Skin of body (tissue), 2 donors: ENCODE measurements around the gene AATK. TPM values are rescaled to one million over a fixed set of nuclear protein-coding genes. Genes with fewer than 3 reads are reported as not detected.

Experiments used
- DNase-seq: peaks from one replicate; lab custom pipeline; 2025; lab: John Stamatoyannopoulos, UW
- total RNA-seq: library from RNA; depleted of rRNA; stranded (reverse); fragments of >200 nt; gene quantifications from one replicate; pipeline ENCODE4 v1.2.3, GENCODE V29; 2014

The AATK gene
- total RNA-seq, 1 donor from 2014 or later: 2.8 TPM

DNA sequence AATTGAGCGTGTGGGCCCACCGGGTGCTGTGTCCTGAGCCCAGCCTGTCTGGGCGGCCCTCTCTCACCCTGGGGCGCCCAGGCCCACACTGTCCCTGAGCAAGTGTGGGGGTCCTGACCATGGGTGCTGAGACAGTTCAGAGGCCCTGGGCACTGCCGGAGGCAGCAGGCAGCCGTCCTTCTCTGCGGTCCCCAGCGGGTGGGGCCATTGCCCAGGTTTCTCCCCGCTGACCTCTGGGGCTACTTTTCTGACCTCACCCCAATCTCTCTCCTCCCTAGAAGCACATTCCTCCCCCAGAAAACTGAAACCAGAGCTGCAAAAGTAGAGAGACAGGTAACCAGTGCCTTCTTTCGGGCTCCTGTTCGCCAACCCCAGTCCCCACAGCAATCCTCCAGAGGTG is 36.7 kb downstream of the AATK start:
- no peak for DNase-seq

DNA sequence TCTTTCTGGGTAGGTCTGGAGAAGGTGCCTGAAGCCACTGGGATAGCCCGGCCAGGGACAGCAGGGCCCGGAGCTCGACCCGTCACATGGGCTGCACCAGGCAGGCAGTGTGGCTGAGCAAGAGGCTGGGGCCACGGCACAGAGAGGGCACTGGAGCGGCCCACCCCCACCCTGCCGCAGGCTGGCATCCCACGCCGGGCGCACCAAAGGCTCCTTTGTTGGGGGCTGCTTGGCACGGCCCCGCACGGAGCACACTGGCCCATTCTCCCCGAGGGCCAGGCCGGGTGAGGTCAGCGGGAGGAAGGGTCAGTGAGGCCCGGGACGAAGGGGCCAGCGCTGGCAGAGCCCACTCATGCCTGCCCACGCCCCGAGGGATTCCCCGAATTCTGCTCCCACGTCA is 37.2 kb downstream of the AATK start:
- DNase-seq: no peak

DNA sequence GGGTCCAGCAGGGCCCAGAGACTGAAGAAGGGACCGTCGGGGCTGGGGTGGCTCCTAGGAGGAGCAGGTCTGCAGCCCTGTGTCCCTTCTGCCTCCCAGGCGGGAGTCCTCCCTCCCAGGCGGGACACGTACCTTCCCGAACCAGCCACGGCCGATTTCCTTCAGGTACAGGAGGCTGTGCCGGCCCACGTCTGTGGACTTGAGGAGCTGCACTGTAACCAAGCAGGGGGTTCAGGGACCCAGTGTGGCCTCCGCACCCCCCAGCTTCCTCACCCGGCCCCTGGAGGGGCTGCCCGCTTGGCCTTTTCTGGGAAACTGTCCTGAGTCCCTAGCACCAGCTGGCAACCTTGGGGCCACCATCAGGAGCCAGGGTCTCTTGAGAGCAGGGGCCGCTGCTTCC is 37.7 kb downstream of the AATK start:
- DNase-seq: no peak

DNA sequence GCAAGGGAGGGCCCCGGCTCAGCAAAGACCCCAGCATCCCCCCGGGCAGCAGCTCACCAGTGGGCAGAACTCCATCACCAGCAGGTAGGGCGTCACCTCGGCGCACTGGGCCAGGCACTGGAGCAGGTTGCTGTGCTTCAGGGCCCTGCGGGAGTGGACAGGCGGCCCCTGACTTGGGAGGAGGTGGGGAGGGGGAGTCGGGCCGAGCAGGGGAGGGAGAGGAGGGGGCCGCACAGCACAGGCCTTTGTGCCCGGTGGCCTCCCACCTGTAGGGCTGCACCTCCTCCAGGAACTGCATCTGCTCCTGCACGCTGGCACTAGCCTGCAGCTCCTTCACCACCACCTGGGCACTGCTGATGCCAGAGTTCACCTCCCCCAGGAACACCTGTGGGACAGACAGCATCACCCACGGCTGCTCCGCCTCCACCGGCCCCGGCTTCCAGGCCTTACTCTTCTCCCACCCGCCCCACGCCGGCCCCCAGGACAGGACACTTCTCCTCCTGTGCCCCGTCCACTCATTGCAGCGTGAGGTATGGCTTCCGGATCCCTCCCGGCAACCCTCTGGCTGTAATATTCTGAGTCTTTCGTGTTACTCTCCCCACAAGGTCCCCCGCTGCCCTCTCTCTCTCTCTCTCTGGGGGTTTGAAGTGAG is 38.4 kb downstream of the AATK start:
- no peak for DNase-seq

DNA sequence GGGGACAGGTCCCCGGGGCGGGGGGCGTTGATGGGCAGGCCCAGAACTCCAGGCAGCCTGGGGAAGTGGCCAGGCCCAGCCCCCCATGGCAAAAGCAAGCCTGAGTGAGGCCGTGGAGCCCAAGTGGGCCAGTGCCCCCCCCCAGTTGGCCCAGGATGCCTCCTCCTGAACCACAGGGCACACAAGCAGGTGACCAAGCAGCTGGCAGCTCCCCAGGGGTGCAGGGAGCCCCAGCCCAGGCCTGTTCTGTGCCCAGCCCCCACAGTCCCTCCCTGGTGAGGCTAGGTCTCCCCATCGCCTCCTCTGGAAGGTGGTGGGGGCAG is 38.9 kb downstream of the AATK start:
- DNase-seq: no peak

DNA sequence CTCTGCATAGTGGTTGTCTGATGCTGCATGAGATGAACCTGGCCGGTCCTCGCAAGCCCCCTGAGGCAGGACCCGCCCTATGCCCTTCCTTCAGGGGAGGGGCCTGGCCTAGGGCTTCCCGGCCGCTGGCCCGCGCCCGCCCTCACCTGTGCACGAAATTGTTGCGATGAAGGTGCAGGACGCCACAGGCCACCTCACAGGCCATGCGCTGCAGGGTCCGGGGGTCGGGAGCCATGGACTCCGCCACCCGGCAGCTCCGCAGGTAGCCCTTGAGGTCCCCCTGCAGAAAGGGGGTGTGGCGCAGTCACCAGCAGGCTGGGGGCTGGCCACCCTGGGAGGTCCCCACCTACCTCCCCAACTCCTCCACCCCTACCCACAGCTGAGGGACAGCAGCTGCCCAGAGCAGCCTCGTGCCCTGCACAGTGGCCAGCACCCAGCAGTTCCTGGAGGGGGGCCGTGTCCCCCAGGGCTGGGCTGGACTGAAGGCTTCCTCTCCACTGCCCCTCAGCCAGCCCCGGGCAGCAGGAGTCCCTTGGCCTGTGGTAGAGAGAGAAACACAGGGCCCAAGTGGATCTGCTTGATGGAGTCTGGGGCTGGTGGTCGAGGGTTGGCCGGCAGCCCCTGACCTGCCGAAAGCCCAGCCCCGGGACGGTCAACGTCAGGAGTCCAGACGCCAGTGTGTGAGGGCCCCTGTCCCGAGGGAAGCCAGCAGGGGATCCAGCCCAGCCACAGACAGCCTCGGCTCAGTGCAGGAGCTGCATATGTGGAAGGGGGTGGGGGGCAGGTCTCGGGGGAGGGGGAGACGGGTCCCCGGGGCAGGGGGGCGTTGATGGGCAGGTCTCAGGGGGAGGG is 39.5 kb downstream of the AATK start:
- DNase-seq: no peak

DNA sequence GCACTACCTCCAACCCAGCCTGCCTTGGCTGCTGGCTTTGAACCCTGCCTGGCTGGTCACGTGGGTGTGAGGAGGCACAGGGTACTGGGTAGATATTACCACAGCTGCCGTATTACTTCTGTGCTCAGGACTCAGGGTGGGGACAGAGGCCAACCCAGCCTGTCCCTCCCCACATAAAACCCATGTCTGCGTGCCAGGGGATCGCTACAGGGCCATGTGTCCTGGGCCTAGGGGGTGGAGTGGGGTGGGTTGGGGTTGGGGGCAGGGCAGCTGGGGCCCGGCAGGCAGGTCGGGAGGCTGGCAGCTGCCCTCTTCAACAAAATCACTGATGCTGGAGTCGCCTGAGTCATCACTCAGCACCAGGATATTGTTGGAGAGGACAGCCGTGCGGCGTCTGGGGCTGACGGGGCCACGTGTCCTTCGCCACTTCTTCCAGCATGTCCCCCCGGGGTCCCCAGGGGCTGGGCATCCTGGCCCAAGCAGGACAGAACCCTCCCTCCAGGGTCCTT is 40.4 kb downstream of the AATK start:
- no peak for DNase-seq

DNA sequence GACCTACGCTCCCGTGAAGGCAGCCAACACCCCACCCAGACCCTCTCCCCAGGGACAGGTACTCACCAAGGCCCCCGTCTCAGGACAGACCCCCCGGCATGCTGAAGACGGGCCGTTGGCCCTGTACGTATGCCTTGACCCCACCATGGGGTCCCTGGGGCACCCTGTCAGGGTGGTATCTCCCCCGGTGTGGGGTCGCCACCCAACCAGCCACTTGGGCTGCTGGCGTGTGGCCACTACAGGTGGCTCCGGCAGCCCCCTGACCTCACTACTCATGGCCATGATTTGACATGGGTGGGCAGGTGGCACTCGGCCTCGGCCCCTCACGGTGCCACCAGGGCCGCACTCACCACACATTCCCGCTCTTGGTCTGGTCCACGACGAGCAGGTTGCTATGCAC is 41.6 kb downstream of the AATK start:
- no peak for DNase-seq

DNA sequence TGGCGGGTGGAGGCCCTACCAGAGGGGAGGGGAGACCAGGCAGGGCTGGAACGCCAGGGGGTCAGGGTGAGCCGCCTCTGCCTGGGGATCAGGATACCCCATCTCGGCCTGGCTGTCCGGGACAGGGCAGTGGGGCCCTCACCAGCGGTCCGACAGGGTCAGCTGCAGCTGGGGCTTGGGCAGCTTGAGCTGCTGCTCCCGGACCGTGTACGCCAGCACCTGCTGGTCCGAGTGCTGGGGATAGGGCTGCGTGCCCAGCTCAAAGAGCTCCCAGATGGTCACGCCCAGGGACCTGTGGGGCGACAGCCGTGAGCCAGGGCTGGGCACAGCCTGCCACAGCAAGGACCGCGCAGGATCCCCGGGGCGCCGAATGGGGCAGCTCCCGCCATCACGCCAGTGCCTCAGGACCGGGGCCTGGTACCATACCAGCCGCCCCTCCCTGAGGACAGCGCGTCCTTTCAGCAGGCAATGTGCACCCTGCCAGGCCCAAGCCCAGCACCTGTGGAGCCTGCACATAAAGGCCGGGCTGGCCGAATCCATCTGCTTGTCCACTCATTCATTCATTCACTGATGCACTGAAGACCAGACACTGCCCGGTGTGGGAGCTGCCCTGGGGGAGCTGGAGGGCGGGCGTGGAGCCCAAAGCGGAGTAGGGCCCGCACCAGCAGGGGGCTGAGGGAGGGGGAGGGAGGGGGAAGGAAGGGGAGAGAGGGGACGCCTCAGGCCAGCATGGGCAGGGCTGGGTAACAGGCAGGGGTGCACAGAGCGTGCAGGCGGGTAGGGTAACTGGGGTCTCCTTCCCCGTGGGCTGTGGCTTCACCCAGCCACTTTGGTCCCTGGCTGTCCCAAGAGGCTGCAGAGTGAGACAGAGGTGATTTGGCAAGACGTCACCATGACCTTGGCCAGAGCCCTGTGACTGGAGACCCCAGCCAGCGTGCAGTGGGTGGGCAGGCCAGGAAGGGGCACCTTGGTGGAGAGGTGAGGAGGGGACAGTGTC is 42.7 kb downstream of the AATK start:
- DNase-seq: no peak

DNA sequence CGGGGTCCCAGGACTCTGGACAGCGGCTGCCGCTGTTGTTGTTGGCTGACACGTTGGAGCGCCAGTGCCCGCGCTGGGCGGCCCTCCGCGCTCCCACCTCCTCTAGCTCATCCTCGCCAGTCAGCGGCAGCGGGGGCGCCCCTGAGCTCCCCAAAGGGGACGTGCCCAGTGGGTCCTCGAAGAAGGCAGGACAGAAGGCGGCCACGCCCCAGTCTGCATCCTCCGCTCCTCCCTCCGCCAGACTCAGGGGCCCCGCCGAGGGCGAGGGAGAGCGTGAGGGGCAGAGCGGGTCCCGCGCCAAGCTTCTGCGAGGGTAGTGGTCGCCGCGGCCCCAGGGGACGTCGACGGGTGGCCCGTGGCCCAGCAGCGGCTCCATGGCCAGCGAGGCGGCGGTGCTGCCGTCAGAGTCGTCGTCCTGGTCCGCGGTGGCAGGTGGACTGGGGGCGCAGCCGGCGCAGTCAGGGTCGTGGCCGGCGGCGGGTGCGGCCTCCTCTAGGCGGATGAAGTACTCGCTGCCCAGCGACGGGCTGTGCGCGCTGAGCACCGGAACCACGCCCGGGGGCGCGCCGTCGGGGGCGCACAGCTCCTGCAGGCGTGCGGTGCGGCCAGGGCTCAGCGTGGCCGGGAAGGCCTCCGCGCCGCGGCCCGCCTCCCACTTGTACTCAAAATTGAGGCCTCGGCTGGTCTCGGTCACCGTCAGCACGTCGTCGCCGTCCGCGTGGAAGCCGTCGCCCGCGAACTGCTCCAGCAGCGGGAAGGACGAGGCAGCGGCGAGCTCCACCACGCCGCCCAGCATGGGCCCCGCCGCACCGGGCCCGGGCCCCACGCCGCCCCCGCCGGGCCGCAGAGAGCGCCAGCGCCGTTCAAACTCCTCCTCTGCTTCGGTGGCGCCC is 43.9 kb downstream of the AATK start:
- DNase-seq: no peak

DNA sequence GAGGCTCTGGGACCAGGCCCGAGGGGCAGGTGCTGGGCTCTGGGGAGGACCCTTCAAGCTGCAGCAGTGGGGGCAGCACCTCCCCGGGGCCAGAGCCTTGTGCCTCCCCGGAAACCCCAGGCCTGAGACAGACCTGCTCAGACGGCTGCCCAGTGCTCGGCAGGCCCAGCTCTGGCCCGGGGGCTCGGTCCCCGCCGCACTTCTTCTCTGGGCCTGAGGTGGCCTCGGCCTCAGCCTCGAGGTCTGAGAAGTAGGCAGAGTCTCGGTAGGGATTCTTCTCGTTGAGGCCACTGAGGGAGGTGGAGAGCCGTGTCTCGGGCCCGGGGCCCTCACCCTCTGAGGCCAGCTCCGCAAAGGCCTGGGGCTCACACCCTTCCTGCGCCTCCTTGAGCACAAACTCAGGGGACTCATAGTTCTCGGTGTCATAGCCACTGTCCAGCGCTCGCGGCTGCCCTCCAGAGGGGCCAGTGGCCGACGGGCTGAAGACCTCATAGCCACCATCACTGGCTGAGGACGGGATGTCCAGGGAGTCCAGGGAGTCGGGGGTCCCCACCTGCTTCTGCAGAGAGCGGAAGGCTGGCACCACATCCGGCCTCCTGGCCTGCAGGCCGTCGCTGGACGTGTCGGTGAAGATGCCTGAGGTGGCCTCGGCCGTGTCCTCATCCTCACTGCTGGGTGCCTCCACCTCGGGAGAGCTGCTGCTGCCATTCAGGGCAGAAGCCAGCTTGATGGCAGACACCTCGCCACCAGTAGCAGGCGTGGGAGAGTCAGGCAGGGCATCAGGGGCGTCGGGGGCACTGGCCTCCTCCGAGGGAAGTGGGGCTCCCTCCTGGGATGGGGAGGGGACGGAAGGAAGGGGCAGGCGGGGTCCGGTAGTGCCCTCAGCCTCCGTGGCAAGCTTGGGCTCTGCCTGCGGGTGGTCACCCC is 45.1 kb downstream of the AATK start:
- DNase-seq: no peak

DNA sequence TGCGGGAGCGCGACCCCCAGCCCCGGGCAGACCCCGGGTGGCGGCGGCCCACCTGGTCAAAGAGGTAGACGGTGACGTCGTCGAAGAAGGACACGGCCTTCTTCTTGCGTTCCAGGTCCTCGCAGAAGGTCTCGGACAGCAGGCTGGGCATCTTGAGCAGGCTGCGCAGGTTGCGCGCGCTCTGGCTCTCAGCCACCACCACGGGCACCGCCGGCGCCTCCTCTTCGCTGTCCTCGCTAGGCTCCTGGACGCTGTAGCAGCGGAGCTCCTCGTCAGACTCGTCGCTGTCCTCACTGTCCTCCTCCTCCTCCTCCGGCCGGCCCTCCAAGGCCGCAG is 45.9 kb downstream of the AATK start:
- DNase-seq: no peak

DNA sequence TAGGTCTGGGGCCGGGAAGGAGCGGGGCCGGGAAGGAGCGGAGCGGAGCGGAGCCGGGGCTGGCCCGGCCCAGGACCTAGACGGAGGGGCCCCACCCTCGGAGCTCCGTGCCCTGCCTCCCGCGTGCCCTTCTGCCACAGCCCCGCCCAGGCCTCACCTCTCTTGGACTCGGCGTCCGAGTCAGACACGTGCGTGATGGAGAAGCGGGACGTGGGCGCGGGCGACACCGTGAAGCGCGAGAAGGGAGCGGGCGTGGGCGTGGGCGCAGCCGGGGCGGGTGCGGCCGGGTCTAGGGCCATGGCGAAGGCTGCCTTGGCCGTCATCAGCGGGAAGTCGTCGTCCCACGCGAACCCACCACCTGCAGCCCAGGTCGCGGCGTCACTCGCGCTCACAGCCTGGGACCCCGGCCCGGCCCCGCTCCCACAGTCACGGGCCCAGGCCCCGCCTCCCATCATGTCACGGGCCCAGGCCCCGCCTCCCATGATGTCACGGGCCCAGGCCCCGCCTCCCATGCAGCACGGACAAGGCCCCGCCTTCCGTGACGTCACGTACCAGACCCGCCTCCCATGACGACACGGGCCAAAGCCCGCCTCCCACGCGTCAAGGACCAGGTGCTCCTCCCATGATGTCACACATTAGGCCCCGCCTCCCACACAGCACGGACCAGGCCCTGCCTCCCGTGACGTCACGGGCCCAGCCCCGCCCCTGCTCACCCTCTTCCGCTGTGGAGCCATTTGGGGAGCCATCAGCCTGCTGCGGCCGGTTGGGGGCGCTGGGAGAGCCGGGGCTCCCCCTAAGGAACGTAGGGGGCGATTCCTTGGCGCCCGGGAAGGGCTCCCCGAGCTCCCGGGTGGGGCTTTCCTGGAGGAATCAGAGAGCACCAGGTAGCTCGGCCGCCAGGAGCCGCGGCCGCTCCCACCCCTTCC is 46.5 kb downstream of the AATK start:
- peak; percentile 82 for DNase-seq

DNA sequence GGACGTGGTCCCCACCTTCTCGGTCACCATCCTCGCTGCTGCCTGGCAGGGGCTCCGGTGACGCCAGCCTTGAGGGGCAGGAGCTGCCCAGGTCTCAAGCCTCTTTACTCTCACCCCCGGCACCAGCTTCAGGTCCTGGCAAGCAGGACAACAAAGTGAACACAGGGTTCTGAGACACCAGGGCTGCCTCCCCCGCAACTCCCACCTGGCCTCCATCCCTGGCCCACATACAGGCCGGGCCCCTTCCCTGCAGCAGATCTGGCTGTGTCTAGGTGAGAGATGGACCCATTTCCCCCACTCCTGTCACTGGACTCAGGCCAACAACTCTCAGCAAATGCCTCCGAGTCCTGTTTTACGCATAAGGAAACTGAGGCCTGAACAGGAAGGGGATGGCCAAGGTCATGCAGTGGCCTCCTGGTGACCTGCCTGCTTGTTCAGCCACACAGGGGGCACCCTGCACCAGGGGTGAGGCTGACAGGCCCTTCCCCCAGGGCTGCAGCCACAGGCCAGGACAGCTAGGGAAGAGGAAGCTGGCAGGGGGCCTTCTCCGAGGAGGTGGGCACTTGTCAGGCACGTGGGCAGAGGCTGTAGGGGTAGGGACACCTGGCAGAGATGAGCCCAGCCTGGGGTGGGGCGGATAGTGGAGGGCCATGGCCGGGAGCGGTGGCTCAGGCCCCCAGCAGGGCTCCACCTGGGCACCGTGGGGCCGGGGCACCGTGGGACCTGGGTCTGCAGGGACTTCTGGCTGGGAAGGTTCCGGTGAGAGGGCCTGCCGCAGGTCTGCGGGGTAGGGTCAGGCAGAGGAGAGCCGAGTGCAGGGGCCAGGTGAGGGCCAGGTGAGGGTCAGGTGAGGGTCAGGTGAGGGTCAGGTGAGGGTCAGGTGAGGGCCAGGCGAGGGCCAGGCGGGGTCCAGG is 47.5 kb downstream of the AATK start:
- no peak for DNase-seq

DNA sequence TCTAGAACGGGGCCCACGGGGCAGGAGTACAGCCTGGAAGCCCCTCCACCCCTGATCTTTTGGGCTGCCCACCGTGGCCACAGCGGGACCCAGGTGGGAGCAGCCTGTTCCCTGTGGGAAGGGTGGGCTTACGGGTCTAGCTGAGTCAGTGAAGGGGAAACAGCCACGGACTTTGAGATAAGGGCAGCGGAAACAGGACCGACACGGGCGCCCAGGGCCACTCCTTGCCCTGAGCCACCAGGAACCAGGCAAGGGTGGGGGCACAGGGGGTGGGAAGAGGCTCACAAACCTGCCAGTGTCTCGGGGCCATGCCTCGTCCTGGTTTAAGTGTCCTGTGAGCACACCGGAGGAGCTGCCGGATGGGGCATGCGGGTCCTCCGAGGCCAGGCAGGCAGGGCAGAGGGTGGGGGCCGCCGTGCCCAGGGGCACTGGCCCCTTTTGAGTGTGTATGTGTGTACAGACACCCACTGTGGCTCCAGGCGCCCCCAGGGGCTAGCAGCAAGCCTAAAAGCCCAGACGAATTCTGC is 48.3 kb downstream of the AATK start:
- no peak for DNase-seq

DNA sequence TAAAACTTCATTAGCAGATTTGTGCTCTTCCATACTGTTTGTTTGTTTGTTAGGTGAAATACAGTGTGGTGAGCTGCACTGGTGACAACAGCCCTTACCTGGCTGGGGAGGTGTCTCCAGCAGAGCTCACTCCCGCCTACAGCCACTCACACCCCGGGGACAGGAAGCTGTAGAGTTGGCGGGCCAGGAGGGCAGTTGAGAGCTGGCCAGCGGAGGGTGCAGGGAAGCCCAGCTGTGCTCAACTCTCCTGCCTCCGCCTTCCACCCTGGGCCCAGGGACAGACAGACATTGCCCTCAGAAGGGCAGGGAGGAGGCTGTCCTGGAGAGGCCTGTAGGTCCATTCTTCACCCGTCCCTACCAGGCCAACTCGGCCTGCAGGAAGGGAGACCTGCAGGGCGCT is 49.3 kb downstream of the AATK start:
- no peak for DNase-seq

DNA sequence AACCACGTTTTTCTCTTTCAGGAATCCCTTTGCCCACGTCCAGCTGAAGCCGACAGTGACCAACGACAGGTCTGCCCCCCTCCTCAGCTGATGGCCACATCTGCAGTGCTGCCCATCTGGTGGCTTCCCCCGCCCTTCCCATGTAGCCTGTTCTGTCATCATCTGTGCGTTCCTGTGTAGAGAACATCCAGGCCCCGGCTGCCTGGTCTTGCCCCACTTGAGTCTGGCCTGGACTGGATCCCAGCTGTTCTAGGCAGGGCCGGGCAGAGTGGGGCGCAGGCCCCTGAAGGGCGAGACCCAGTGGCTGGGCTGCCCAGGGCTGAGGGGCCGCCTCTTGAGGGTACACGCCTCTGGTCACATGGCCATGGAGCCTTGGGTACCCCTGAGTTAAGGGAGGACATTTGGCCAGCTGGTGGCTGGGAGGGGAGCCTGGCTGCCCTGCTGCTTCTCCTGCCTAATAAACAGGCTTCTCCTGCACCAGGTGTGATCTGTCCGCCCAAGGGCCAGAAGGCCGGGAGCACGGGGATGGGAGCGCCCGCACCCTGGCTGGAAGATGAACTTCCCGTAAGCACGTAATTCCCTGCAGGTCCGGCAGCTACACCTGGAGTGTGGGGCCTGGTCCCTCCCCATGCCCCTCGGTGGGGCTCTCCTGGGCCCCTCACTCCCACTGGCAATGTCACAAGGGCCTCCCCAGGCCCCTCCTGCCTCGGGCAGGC is 50.1 kb downstream of the AATK start:
- no peak for DNase-seq
